ENCODE measurements around the gene PRKCH.

DNA sequence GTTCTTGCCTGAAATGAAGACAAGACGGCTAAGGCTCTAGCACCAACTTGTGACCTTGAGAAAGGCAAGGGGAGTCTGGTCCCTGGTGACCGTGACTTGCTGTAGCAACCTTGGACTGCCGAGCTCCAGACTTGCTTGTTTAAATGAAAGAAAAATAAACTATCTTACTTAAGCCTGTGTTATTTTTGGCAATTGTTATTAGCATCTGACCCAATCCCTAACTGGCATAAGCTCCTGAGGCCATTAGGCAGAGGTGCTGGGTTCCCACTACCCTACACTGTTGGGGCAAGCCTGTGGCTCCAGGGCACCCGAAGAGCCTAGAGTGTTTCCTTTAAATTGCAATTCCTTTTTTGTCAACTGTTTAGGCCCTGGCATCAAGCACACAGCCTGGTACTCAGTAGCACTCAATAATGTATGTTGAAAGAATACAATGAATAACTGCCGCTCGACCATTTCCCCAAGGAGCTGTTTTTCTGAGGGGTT lies 267.1 kb downstream of the PRKCH start:
- TF ChIP-seq, protein P1, sequence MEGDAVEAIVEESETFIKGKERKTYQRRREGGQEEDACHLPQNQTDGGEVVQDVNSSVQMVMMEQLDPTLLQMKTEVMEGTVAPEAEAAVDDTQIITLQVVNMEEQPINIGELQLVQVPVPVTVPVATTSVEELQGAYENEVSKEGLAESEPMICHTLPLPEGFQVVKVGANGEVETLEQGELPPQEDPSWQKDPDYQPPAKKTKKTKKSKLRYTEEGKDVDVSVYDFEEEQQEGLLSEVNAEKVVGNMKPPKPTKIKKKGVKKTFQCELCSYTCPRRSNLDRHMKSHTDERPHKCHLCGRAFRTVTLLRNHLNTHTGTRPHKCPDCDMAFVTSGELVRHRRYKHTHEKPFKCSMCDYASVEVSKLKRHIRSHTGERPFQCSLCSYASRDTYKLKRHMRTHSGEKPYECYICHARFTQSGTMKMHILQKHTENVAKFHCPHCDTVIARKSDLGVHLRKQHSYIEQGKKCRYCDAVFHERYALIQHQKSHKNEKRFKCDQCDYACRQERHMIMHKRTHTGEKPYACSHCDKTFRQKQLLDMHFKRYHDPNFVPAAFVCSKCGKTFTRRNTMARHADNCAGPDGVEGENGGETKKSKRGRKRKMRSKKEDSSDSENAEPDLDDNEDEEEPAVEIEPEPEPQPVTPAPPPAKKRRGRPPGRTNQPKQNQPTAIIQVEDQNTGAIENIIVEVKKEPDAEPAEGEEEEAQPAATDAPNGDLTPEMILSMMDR (IDR thresholded peaks at IDR 0.05; ENCODE audit: insufficient read depth, low read length): no peak
- no peak for TF ChIP-seq POLR2AphosphoS5 (IDR thresholded peaks at IDR 0.05; ENCODE audit: low read depth)
- TF ChIP-seq, protein P2, sequence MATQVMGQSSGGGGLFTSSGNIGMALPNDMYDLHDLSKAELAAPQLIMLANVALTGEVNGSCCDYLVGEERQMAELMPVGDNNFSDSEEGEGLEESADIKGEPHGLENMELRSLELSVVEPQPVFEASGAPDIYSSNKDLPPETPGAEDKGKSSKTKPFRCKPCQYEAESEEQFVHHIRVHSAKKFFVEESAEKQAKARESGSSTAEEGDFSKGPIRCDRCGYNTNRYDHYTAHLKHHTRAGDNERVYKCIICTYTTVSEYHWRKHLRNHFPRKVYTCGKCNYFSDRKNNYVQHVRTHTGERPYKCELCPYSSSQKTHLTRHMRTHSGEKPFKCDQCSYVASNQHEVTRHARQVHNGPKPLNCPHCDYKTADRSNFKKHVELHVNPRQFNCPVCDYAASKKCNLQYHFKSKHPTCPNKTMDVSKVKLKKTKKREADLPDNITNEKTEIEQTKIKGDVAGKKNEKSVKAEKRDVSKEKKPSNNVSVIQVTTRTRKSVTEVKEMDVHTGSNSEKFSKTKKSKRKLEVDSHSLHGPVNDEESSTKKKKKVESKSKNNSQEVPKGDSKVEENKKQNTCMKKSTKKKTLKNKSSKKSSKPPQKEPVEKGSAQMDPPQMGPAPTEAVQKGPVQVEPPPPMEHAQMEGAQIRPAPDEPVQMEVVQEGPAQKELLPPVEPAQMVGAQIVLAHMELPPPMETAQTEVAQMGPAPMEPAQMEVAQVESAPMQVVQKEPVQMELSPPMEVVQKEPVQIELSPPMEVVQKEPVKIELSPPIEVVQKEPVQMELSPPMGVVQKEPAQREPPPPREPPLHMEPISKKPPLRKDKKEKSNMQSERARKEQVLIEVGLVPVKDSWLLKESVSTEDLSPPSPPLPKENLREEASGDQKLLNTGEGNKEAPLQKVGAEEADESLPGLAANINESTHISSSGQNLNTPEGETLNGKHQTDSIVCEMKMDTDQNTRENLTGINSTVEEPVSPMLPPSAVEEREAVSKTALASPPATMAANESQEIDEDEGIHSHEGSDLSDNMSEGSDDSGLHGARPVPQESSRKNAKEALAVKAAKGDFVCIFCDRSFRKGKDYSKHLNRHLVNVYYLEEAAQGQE (IDR thresholded peaks at IDR 0.05; ENCODE audit: insufficient replicate concordance, low read depth): no peak
- TF ChIP-seq GABPA (IDR thresholded peaks at IDR 0.05; ENCODE audit: low read depth): no peak
- TF ChIP-seq SPI1 (IDR thresholded peaks at IDR 0.05; ENCODE audit: borderline replicate concordance, low read depth): no peak
